C4-2B (cell line): Measurements from ENCODE around the gene TMIGD2.
"Not testable (repeated sequence)": the region's sequence is repeated elsewhere in the genome, so short reads cannot be mapped to it uniquely, and the experiment has no call there.

Source experiments
- H3K27ac ChIP-seq: fragments of 450-650 bp; 2 replicates; pipeline ENCODE4 v1.5.1; 2017
- CTCF ChIP-seq: fragments of 450-650 bp; conservative IDR thresholded peaks from 2 replicates; pipeline ENCODE4 v1.5.1; 2017; ENCODE audit warnings: mild to moderate bottlenecking
- ZFX ChIP-seq: fragments of 450-650 bp; IDR thresholded peaks from 2 replicates; pipeline ENCODE4 v1.6.1; 2017

The TMIGD2 gene

GRCh38 chr19:4292515-4292914, 9.7 kb downstream of the TMIGD2 start:
- H3K27ac ChIP-seq, result no peak overlapping the region
- TF ChIP-seq CTCF (no peak), ZFX (no peak)

- TF ChIP-seq ZFX, result no peak
- no peak overlapping the region for H3K27ac ChIP-seq
These were observed 10.9 kb downstream of the TMIGD2 start for GRCh38 chr19:4291184-4291732.

- H3K27ac ChIP-seq, result no peak overlapping the region
- TF ChIP-seq ZFX (no peak), CTCF (no peak)
These were observed 14.0 kb downstream of the TMIGD2 start for GRCh38 chr19:4288091-4288777.

- not testable (repeated sequence) for H3K27ac ChIP-seq
These were observed 16.0 kb downstream of the TMIGD2 start for GRCh38 chr19:4286141-4286540.

- TF ChIP-seq ZFX, result no peak
- no peak overlapping the region for H3K27ac ChIP-seq
These were observed 17.2 kb downstream of the TMIGD2 start for GRCh38 chr19:4284974-4285373.

DNA sequence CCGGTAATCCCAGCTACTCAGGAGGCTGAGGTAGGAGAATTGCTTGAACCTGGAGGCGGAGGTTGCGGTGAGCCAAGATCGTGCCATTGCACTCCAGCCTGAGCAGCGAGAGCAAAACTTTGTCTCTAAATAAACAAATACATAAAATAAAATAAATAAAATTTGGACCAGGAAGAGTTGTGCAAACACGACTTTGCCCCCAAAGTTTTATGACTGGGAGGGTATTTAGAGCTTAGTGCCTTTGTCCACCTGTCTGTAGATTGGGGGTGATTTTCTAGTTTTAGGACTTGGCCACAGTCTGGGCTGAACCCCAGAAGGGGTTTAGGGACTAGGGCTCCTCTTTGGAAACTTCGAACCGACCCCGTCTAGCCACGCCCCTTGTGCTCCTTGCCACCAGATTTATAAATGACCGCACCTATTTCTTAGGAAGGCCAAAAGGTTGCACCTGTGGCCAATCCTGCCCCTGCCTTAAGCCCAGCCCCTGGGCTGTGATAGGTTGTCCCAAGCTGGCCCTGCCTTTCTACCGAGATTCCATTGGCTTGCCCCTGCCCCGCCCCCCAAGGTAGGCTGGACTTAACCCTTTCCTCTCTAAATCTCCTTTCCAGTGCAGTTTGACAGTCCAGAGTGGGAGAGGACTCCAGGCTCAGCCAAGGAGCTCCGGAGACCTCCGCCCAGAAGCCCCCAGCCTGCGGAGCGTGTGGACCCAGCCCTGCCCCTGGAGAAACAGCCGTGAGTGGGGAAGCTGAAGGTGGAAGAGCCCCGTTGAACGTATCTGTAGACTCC, 17.8 kb downstream of the TMIGD2 start:
- no peak for TF ChIP-seq CTCF
- TF ChIP-seq ZFX, result no peak
- H3K27ac ChIP-seq, result no peak overlapping the region

- TF ChIP-seq CTCF (no peak), ZFX (no peak)
- H3K27ac ChIP-seq, result no peak overlapping the region
These were observed 22.4 kb downstream of the TMIGD2 start for GRCh38 chr19:4279530-4280422.

- TF ChIP-seq ZFX (no peak), CTCF (no peak)
- H3K27ac ChIP-seq, result no peak overlapping the region
These were observed 23.0 kb downstream of the TMIGD2 start for GRCh38 chr19:4279267-4279529.
